Testis (tissue), 2 donors: ENCODE data around the gene SIRT7.

Experiments
- CTCF ChIP-seq, 3 experiments: fragments of 450-650 bp in 2 of 3; fragments of 200-600 bp in 1 of 3; sonication (generic) in 1 of 3; IDR thresholded peaks; one replicate each; pipeline ENCODE4 v1.5.1; 2016 to 2019; ENCODE audit warnings: antibody characterized with exemption in 3 of 3, mild to moderate bottlenecking in 2 of 3, moderate library complexity in 1 of 3
- POLR2A ChIP-seq: fragments of 450-650 bp; IDR thresholded peaks from one replicate; pipeline ENCODE4 v1.6.1; 2017; ENCODE audit warnings: antibody characterized with exemption, mild to moderate bottlenecking, moderate library complexity

DNA sequence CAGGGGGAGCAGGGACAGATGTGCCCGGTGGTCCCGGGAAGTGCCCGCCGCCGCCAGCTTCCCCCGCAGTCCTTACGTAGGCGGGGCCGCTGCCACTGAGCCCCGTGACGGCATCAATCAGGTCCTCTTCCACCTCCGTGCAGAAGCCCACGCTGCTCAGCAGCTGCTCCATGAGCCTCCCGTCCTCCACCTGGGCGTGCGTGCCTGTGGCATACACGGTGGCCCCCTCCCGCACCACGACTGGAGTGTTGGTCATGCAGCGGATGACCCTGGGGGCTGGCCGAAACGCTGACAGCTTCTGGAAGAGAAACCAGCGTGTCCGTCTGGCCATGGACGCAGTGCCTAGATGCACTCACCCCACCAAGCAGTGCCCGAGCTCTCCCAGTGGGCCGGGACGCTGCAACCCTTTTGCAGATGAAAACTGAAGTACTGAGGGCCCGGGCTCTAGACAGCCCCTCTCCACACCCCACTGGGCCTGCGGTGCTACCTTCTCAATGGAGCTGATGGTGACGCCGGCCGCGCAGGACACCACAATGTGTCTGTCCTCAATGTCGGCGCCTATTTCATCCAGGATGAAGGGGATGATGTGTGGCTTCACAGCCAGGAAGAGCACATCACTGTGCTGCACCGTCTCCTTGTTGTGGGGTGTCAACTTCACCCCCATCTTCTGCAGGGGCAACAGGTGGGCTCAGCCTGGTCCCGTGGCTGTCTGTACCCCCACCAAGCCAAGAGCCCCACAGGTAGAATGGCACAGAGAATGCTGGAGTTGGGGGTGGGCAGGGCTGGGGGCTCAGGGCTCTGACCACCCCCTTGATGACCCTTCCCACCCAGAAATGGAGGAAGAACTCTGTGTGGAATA, 17.1 kb upstream of the SIRT7 start:
- TF ChIP-seq CTCF (IDR thresholded peaks at IDR 0.05), result no peak
- TF ChIP-seq POLR2A, result no peak
